GM18519 (cell line): ENCODE results near the gene RHBG.
"Not testable (repeated sequence)": the region's sequence is repeated elsewhere in the genome, so short reads cannot be mapped to it uniquely, and the experiment has no call there.

Source experiments
- ATAC-seq: cut with Tn5 transposase; IDR thresholded peaks from one replicate; pipeline ENCODE4 v1.9.1; 2021; ENCODE audit warnings: mild to moderate bottlenecking, moderate library complexity; ENCODE audit not compliant: unreplicated experiment, low FRiP score

RHBG gene, protein sequence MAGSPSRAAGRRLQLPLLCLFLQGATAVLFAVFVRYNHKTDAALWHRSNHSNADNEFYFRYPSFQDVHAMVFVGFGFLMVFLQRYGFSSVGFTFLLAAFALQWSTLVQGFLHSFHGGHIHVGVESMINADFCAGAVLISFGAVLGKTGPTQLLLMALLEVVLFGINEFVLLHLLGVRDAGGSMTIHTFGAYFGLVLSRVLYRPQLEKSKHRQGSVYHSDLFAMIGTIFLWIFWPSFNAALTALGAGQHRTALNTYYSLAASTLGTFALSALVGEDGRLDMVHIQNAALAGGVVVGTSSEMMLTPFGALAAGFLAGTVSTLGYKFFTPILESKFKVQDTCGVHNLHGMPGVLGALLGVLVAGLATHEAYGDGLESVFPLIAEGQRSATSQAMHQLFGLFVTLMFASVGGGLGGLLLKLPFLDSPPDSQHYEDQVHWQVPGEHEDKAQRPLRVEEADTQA

GRCh38 chr1:156368889-156369684, at the start of gene RHBG:
RHBG (plus strand) TSS chr1:156369211; CDS start chr1:156369250, 39 bp downstream.
- no peak for ATAC-seq

DNA sequence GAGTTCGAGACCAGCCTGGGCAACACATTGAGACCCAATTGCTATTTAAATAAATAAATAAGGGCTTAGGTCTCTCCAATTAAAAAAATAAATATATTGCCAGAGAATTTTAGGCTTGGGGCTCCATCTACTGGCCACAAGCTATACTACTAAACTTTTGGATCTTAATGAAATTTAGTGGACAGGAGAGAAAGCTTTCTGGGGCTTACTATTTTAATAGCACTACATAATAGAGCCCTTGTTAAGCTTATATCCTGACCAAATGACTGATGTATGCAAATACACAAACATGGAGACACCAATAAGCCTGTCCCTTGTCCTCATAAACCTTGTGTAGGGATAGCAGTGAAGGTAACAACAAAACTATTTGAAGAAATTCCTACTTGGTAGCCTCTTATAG, 49.3 kb upstream of the RHBG start:
- no peak for ATAC-seq

GRCh38 chr1:156320560-156320959, 48.5 kb upstream of the RHBG start:
- no peak for ATAC-seq

DNA sequence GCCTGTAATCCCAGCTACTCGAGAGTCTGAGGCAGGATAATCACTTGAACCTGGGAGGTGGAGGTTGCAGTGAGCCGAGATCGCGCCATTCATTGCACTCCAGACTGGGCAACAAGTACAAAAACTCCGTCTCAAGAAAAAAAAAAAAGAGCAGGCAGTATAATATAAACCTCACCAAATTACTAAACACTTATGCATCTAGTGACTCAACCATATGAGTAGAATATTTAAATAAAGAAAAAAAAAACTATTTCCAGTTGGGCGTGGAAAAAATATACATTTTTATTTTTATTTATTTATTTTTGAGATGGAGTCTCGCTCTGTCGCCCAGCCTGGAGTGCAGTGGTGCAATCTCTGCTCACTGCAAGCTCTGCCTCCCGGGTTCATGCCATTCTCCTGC, 45.8 kb upstream of the RHBG start:
- not testable (repeated sequence) for ATAC-seq

GRCh38 chr1:156336242-156336641, 32.8 kb upstream of the RHBG start:
- no peak for ATAC-seq

DNA sequence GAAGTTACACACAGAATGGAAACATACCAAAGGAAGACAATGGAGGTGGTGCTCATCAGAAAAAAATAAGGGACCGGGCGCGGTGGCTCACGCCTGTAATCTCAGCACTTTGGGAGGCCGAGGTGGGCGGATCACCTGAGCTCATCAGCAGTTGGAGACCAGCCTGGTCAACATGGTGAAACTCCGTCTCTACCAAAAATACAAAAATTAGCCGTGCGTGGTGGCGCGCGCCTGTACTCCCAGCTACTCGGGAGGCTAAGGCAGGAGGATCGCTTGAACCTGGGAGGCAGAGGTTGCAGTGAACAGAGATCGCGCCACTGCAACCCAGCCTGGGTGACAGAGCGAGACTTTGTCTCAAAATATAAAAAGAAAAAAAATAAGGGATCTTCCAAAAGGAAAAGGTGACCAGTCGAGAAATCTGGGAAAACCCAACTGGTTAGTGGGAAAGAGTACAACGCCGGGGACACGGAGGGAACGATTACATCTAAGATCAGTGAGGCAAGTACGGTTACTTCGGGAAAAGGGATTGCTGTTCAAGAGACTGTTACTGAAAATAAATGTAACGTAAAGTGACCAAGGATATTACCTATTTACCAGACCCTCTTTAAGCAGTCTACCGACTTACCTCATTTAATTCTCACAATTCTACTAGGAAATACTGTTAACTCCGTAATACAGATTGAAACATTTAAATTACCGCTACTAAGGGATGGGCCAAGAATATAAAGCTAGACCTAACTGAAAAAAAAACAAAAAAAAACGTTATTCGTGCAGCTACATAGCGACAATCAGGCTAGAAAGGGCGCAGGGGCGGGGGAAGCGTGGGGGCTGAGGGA, 31.7 kb upstream of the RHBG start:
- no peak for ATAC-seq

GRCh38 chr1:156337888-156338179, 31.2 kb upstream of the RHBG start:
- no peak for ATAC-seq

GRCh38 chr1:156338180-156338976, 30.6 kb upstream of the RHBG start, which contains the start of the genes CCT3 and TSACC:
CCT3 (minus strand) TSS chr1:156338292; CDS start chr1:156338184, 108 bp downstream.
TSACC (plus strand) TSS chr1:156338526; CDS start chr1:156339758, 1,232 bp downstream.
- ATAC-seq: peak; percentile 72

- ATAC-seq: no peak
Observed at GRCh38 chr1:156342166-156342955, 26.6 kb upstream of the RHBG start.

- ATAC-seq: no peak
Observed at GRCh38 chr1:156344409-156344808, 24.6 kb upstream of the RHBG start.

DNA sequence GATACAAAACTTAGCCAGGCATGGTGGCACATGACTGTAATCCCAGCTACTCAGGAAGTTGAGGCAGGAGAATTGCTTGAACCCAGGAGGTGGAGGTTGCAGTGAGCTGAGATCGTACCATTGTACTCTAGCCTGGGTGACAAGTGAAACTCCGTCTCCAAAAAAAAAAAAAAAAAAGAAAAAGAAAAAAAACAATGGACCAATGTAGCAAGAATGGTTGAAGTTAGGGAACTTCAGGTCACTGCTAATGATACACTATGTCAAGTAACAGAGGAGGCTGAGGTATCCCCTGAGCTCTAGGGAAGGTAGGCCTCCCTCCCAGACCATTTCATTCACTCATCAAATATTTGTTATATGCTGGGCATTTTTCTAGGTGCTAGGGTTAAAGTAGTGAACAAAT, 23.0 kb upstream of the RHBG start:
- not testable (repeated sequence) for ATAC-seq

- ATAC-seq: no peak
Observed at GRCh38 chr1:156346636-156347035, 22.4 kb upstream of the RHBG start.

DNA sequence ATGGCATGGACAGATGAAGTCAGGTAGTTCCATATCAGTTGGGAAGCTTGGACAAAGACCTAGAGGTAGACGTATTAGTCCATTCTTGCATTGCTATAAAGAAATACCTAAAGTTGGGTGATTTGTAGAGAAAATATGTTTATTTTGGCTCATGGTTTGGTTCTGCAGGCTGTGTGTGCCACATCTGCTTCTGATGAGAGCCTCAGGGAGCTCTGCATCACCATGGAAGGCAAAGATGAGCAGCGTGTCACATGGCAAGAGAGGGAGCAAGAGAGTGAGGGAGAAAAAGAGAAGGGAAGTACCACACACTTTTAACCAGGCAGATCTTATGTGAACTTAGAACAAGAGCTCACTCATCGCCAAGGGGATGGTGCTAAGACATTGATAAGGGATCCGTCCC, 21.7 kb upstream of the RHBG start:
- ATAC-seq: no peak

DNA sequence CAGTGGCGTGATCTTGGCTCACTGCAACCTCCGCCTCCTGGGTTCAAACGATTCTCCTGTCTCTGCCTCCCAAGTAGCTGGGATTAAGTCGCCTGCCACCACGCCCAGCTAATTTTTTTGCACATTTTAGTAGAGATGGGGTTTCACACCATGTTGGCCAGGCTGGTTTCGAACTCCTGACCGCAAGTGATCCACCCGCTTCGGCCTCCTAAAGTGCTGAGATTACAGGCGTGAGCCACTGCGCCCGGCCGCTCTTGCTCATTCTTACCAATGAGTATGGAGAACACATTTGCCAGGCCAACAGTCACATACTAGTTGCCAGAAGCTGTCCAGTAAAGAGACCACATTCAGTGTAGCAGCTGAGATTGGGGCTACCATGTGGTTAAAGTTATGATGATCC, 16.5 kb upstream of the RHBG start:
- not testable (repeated sequence) for ATAC-seq

- ATAC-seq: no peak
Observed at GRCh38 chr1:156356262-156356874, 12.6 kb upstream of the RHBG start.

DNA sequence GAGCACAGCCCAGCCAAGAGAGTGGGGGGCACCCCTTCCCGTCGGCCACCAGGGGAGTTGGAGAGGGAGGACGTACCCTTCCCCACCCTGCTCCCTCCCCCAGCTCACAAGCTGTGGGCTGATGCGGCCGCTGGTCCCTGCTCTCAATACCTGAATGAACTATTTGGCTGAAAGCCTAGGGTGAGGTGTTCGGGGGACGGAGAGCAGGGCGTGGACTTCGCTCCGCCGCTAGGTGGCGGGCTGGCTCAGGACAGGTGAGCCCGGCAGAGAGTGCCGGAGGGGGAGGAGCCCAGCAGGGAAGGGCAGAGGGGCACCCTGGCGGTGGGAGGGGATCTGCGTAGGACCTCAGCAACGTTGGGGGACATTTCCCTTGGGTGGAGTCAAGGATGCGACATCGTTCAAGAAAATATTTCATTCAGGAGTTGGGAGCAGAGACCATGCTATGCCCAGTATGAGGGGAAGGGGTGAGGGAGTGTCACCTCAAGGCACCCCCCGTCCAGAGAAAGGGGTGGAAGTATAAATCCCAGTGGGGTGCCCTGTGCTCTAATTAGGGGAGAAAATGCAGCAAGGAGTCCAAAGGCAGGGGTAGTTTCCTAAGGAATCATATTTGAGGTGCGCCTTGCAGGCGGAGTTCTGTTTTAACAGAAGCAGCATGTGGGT, 12.0 kb upstream of the RHBG start:
- ATAC-seq: no peak

DNA sequence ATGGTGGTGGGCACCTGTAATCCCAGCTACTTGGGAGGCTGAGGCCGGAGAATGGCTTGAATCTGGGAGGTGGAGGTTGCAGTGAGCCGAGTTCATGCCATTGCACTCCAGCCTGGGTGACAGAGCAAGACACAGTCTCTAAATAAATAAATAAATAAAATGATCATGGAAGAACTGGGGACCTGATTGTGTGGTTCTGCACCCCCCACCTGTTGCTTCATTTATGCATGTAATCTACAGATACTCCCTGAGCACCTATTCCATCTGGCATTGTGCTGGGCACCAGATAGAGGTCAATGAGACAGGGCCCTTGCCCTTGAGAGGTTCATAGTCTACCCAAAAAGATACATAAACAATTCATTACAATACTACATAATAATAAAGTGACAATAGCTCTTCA, 11.0 kb upstream of the RHBG start:
- ATAC-seq: no peak

DNA sequence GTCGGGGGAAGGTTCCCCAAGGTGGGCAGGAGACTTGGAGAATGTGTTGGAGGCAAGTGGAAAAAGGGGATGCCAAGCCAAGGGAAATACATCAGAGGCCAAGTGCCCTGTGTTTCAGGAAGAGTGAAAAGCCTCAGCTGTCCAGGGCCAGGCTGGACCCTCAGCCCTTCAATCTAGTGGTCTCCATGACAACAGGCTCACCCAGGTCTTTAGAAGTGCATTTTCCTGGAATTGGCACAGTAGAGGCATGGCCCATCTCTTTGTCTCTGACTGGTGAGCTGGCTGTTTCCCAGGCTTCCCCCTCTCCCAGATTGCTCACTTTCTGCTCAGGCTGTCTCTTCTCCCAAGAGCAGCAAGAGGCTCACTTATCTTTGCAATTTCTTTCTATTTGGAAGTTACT, 10.4 kb upstream of the RHBG start:
- ATAC-seq: no peak
